Measurements from ENCODE around the gene OR4A16. TPM values are rescaled to one million over a fixed set of nuclear protein-coding genes. Genes with fewer than 3 reads are reported as not detected.

OR4A16 gene
- polyA plus RNA-seq, 1 of the 3 experiments (the other 2 are of a cell fraction) = not detected

DNA sequence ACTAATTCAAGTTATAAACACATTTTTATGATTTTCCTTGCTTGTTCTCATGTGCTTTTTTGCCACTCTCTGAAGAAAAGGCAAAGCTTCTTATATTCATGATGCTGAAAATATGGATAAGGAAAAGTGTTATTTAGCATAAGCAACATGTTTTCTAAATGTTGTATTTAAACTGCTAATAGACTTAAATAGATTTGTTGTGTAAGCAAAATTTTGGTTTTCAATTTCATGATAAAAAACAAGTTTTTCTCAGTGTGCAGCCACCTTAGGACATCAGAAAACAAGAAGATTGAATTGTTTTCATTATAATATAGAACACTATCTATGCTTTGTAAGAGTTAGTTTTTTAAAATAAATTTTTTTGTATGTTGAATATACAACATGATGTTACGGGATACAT, 2.3 kb downstream of the OR4A16 start:
- no peak for TF ChIP-seq FOXM1 (IDR thresholded peaks at IDR 0.05; ENCODE audit: low read depth)
- no peak for TF ChIP-seq RFX5 (IDR thresholded peaks at IDR 0.05; ENCODE audit: low read length)
- no peak for TF ChIP-seq TAF1 (IDR thresholded peaks at IDR 0.05; ENCODE audit: borderline replicate concordance, low read depth, low read length)
- TF ChIP-seq SIN3A (IDR thresholded peaks at IDR 0.05; ENCODE audit: borderline replicate concordance, low read depth, low read length) = no peak
- no peak for TF ChIP-seq EZH2phosphoT487 (IDR thresholded peaks at IDR 0.05; ENCODE audit: borderline replicate concordance, low read depth)
- TF ChIP-seq MEF2A (IDR thresholded peaks at IDR 0.05; ENCODE audit: borderline replicate concordance, low read depth) = no peak
- TF ChIP-seq RAD21 (IDR thresholded peaks at IDR 0.05; ENCODE audit: low read length) = no peak
- TF ChIP-seq RCOR1 (IDR thresholded peaks at IDR 0.05; ENCODE audit: low read length) = no peak
- TF ChIP-seq, protein P1, sequence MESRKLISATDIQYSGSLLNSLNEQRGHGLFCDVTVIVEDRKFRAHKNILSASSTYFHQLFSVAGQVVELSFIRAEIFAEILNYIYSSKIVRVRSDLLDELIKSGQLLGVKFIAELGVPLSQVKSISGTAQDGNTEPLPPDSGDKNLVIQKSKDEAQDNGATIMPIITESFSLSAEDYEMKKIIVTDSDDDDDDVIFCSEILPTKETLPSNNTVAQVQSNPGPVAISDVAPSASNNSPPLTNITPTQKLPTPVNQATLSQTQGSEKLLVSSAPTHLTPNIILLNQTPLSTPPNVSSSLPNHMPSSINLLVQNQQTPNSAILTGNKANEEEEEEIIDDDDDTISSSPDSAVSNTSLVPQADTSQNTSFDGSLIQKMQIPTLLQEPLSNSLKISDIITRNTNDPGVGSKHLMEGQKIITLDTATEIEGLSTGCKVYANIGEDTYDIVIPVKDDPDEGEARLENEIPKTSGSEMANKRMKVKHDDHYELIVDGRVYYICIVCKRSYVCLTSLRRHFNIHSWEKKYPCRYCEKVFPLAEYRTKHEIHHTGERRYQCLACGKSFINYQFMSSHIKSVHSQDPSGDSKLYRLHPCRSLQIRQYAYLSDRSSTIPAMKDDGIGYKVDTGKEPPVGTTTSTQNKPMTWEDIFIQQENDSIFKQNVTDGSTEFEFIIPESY (IDR thresholded peaks at IDR 0.05; ENCODE audit: borderline replicate concordance, low read depth) = no peak
- TF ChIP-seq FOXJ3 (CRISPR knock-in tag; IDR thresholded peaks at IDR 0.05) = no peak
- no peak for TF ChIP-seq CHD2 (IDR thresholded peaks at IDR 0.05; ENCODE audit: low read length, partially characterized antibody)
- TF ChIP-seq CTCF (IDR thresholded peaks at IDR 0.05) = no peak
- no peak for TF ChIP-seq TCF12 (IDR thresholded peaks at IDR 0.05)
- no peak for TF ChIP-seq YY1 (IDR thresholded peaks at IDR 0.05; ENCODE audit: low read depth)
- TF ChIP-seq TEAD4 (IDR thresholded peaks at IDR 0.05; ENCODE audit: borderline replicate concordance, insufficient read depth) = no peak
- TF ChIP-seq POLR2AphosphoS5 (IDR thresholded peaks at IDR 0.05; ENCODE audit: low read depth, low read length) = no peak
- TF ChIP-seq, protein P2, sequence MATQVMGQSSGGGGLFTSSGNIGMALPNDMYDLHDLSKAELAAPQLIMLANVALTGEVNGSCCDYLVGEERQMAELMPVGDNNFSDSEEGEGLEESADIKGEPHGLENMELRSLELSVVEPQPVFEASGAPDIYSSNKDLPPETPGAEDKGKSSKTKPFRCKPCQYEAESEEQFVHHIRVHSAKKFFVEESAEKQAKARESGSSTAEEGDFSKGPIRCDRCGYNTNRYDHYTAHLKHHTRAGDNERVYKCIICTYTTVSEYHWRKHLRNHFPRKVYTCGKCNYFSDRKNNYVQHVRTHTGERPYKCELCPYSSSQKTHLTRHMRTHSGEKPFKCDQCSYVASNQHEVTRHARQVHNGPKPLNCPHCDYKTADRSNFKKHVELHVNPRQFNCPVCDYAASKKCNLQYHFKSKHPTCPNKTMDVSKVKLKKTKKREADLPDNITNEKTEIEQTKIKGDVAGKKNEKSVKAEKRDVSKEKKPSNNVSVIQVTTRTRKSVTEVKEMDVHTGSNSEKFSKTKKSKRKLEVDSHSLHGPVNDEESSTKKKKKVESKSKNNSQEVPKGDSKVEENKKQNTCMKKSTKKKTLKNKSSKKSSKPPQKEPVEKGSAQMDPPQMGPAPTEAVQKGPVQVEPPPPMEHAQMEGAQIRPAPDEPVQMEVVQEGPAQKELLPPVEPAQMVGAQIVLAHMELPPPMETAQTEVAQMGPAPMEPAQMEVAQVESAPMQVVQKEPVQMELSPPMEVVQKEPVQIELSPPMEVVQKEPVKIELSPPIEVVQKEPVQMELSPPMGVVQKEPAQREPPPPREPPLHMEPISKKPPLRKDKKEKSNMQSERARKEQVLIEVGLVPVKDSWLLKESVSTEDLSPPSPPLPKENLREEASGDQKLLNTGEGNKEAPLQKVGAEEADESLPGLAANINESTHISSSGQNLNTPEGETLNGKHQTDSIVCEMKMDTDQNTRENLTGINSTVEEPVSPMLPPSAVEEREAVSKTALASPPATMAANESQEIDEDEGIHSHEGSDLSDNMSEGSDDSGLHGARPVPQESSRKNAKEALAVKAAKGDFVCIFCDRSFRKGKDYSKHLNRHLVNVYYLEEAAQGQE (IDR thresholded peaks at IDR 0.05; ENCODE audit: low read depth, low read length) = no peak
- TF ChIP-seq EP300 (IDR thresholded peaks at IDR 0.05; ENCODE audit: borderline replicate concordance in 1 of 2, low read depth in 1 of 2, low read length in 1 of 2) = no peak
- Histone ChIP-seq H3K4me2 (no peak overlapping the region), H3F3A (replicated peaks; ENCODE audit: insufficient read depth) (no peaks in the 10 kb centered on the region), H3K79me2 (ENCODE audit: insufficient read depth) (no peaks in the 10 kb centered on the region), H3K27ac (ENCODE audit: low read depth in 2 of 2, low read length in 1 of 2) (no peak overlapping the region), H3K4me1 (ENCODE audit: control insufficient read depth in 1 of 2, insufficient read depth in 2 of 2, low read depth in 1 of 2, low read length in 1 of 2) (no peaks in the 10 kb centered on the region), H3K36me3 (replicated peaks in 1 of 2; ENCODE audit: control insufficient read depth in 1 of 2, insufficient read depth in 2 of 2, low read length in 1 of 2) (no peaks in the 10 kb centered on the region), H3K27me3 (ENCODE audit: insufficient read depth) (no peaks in the 10 kb centered on the region), H2AFZ (ENCODE audit: low read depth) (no peak overlapping the region), H3K9me2 (0 out of 2 replicates have a peak, but pooled peaks cover 3% of the 10 kb centered on the region), H3K4me3 (ENCODE audit: low read depth in 2 of 2, low read length in 1 of 2) (no peak overlapping the region), H3K9ac (no peak overlapping the region), H3K9me3 (no peaks in the 10 kb centered on the region), H4K20me1 (ENCODE audit: insufficient read depth) (no peaks in the 10 kb centered on the region)
- ChIA-PET CTCF (no interaction called here), POLR2A (no interaction called here)
- no peak for DNase-seq
- 3% methylated on average over 1 of the region's 1 CpG for WGBS (ENCODE audit: low lambda C conversion rate)

Data from SK-N-SH (cell line).